HepG2 (cell line): ENCODE results near the gene RUNX3. TPM values are rescaled to one million over a fixed set of nuclear protein-coding genes. Genes with fewer than 3 reads are reported as not detected.
A peak's percentile ranks its signal among the peaks of the same experiment; 100 is the strongest.

Experiments used
- ATAC-seq: fragments of 200-7000 bp; cut with Tn5 transposase; 3 replicates; pipeline ENCODE4 v1.9.1; 2020; ENCODE audit warnings: mild to moderate bottlenecking, moderate library complexity
- BruUV-seq: library from RNA; stranded (reverse); fragments of 400-500 nt; replicated peaks from 2 replicates; lab custom pipeline; 2021; lab: Mats Ljungman, UMichigan
- CTCF ChIA-PET: fragments of 300-600 bp; formaldehyde crosslinking; extraction: SDS; loops from one replicate; lab custom pipeline; 2021; ENCODE audit warnings: low total read pairs, inconsistent platforms, low intra/inter-chr PET ratio; lab: Yijun Ruan, JAX
- POLR2A ChIA-PET: fragments of 350-600 bp; sonication (Branson Sonifier 250); formaldehyde crosslinking; loops from one replicate; lab custom pipeline; 2020; ENCODE audit warnings: antibody characterized with exemption, inconsistent platforms; lab: Yijun Ruan, JAX
- DNase-seq: peaks from one replicate; pipeline ENCODE4 v3.0.0-alpha.2; 2015; ENCODE audit warnings: low spot score
- FAIRE-seq: peaks from 3 replicates; lab custom pipeline; 2011; peaks lifted over from hg19 to GRCh38; lab: Jason Lieb, UNC
- H2AFZ ChIP-seq: one replicate; pipeline ENCODE4 v1.6.1; 2011; ENCODE audit warnings: low read length, inconsistent platforms
- H3K27ac ChIP-seq: fragments of 300-600 bp; 3 replicates; pipeline ENCODE4 v1.8.0; 2011; ENCODE audit warnings: mixed run types, mild to moderate bottlenecking, mixed read lengths, low read length, inconsistent platforms; ENCODE audit not compliant: insufficient read depth; ENCODE audit errors: extremely low read length
- H3K27me3 ChIP-seq, 2 experiments: fragments of 200-600 bp in 1 of 2; 2 replicates in 1 of 2; 3 replicates in 1 of 2; pipeline versions ENCODE4 v1.6.0 to v1.8.0; 2011; ENCODE audit warnings: low read length in 2 of 2, mild to moderate bottlenecking in 2 of 2, moderate library complexity in 2 of 2, inconsistent platforms in 1 of 2; ENCODE audit not compliant: insufficient read depth in 2 of 2, control insufficient read depth in 1 of 2
- H3K36me3 ChIP-seq, 2 experiments: fragments of 200-600 bp in 1 of 2; replicated peaks in 1 of 2; 2 replicates in 1 of 2; 3 replicates in 1 of 2; pipeline versions ENCODE4 v1.5.1 to v1.8.0; 2011; ENCODE audit warnings: low read length in 2 of 2, inconsistent platforms in 1 of 2; ENCODE audit not compliant: insufficient read depth in 2 of 2, control insufficient read depth in 1 of 2
- H3K4me1 ChIP-seq: 2 replicates; pipeline ENCODE4 v1.5.1; 2012; ENCODE audit warnings: low read length, inconsistent platforms; ENCODE audit not compliant: insufficient read depth
- H3K4me2 ChIP-seq: 2 replicates; pipeline ENCODE4 v1.6.0; 2011; ENCODE audit warnings: low read depth, low read length, inconsistent platforms
- H3K4me3 ChIP-seq, 3 experiments: fragments of 200-600 bp in 1 of 3; sonication (generic), shearing (Covaris generic) in 1 of 3; replicated peaks in 1 of 3; 2 replicates each; pipeline ENCODE4 v1.5.1; 2011 to 2016; ENCODE audit warnings: low read length in 3 of 3, inconsistent platforms in 2 of 3, low read depth in 2 of 3, mild to moderate bottlenecking in 2 of 3, control low read depth in 1 of 3, mixed read lengths in 1 of 3; ENCODE audit not compliant: insufficient read depth in 1 of 3
- H3K79me2 ChIP-seq: one replicate; pipeline ENCODE4 v1.6.1; 2011; ENCODE audit warnings: low read length, inconsistent platforms; ENCODE audit not compliant: insufficient read depth
- H3K9ac ChIP-seq: 2 replicates; pipeline ENCODE4 v1.6.0; 2011; ENCODE audit warnings: mild to moderate bottlenecking, low read depth, low read length, inconsistent platforms; ENCODE audit not compliant: insufficient read depth
- H3K9me3 ChIP-seq: 2 replicates; pipeline ENCODE4 v1.5.1; 2012; ENCODE audit warnings: mild to moderate bottlenecking, low read length
- H4K20me1 ChIP-seq: 2 replicates; pipeline ENCODE4 v1.6.0; 2011; ENCODE audit warnings: inconsistent platforms, mild to moderate bottlenecking, low read length, moderate library complexity; ENCODE audit not compliant: insufficient read depth
- CBX5 ChIP-seq: sonication (generic); formaldehyde crosslinking; IDR thresholded peaks from 2 replicates; pipeline ENCODE4 v1.4.0; 2020; ENCODE audit warnings: missing genetic modification reagents, borderline replicate concordance
- HNF4A ChIP-seq: sonication (generic); formaldehyde crosslinking; IDR thresholded peaks from 2 replicates; pipeline ENCODE4 v1.4.0; 2020; ENCODE audit warnings: missing genetic modification reagents
- NCOA2 ChIP-seq: sonication (generic); formaldehyde crosslinking; IDR thresholded peaks from 2 replicates; pipeline ENCODE4 v1.8.0; 2022; ENCODE audit warnings: inconsistent platforms
- NR2F1 ChIP-seq, 2 experiments: fragments of 450-650 bp in 1 of 2; formaldehyde crosslinking in 1 of 2; IDR thresholded peaks; 2 replicates each; pipeline versions ENCODE4 v1.5.0 to v1.6.1; 2016 to 2020; ENCODE audit warnings: mild to moderate bottlenecking in 1 of 2, missing compliant biosample characterization in 1 of 2, missing genetic modification reagents in 1 of 2, moderate library complexity in 1 of 2
- NR2F6 ChIP-seq, 2 experiments: IDR thresholded peaks; 2 replicates each; pipeline ENCODE4 v1.6.1; 2016; ENCODE audit warnings: antibody characterized with exemption in 1 of 2, mild to moderate bottlenecking in 1 of 2
- ZNF343 ChIP-seq: sonication (generic); formaldehyde crosslinking; IDR thresholded peaks from 2 replicates; pipeline ENCODE4 v1.4.0; 2020; ENCODE audit warnings: mild to moderate bottlenecking, missing genetic modification reagents
- WGBS: methylation state at CpG from one replicate; pipeline ENCODE4 v1.1.6; 2017; ENCODE audit warnings: low lambda C conversion rate; 5-methylcytosine and 5-hydroxymethylcytosine counted together
- in situ Hi-C: cut with HindIII; loops from 2 replicates; pipeline ENCODE4 v1.10.0; 2017; ENCODE audit warnings: low pct_unique_long_range_greater_than_20kb; ENCODE audit not compliant: extremely low pct_ligation_motif_present
- intact Hi-C: fragments of 100-400 bp; cut with micrococcal nuclease; formaldehyde crosslinking; loops from one replicate; pipeline ENCODE4 v1.10.0; 2022; ENCODE audit not compliant: unreplicated experiment
- polyA plus RNA-seq, 8 experiments: library from polyadenylated mRNA; depleted of rRNA in 3 of 8; stranded (reverse) in 7 of 8; unstranded in 1 of 8; fragments of >200 nt; fragmentation: Illumina TruSeq in 4 of 8; extraction: Trizol in 4 of 8; gene quantifications; 2 replicates each; pipeline versions ENCODE4 v1.2.1 to v1.2.3, GENCODE V29; 2011 to 2016; ENCODE audit warnings: low read depth in 4 of 8, missing spikeins in 1 of 8, mixed read lengths in 1 of 8; ENCODE audit not compliant: insufficient read depth in 1 of 8
- total RNA-seq, 5 experiments: library from RNA; depleted of rRNA; stranded (reverse); fragments of >200 nt; fragmentation: Illumina TruSeq; extraction: Trizol; gene quantifications; 2 replicates each; pipeline ENCODE4 v1.2.3, GENCODE V29; 2016; ENCODE audit warnings: low read depth in 1 of 5
- TF ChIP-seq, protein P1 (sequence below): sonication (generic); formaldehyde crosslinking; IDR thresholded peaks from 2 replicates; pipeline ENCODE4 v1.4.0; 2020; ENCODE audit warnings: missing genetic modification reagents, borderline replicate concordance
- TF ChIP-seq, protein P2 (sequence below): sonication (generic); formaldehyde crosslinking; IDR thresholded peaks from 2 replicates; pipeline ENCODE4 v1.4.0; 2020; ENCODE audit warnings: mild to moderate bottlenecking, missing genetic modification reagents, borderline replicate concordance
- TF ChIP-seq, protein P3 (sequence below): sonication (generic); formaldehyde crosslinking; IDR thresholded peaks from 2 replicates; pipeline ENCODE4 v1.9.0; 2022; ENCODE audit warnings: low read depth, missing genetic modification reagents
- TF ChIP-seq, protein P4 (sequence below): sonication (generic); formaldehyde crosslinking; IDR thresholded peaks from 2 replicates; pipeline ENCODE4 v1.8.0; 2022; ENCODE audit warnings: missing genetic modification reagents, mild to moderate bottlenecking, moderate library complexity, borderline replicate concordance

The RUNX3 gene
- total and polyA plus RNA-seq, 2 of the 13 experiments (the other 11 are each of a cell fraction or from before 2014, with no cell fraction given), result 0.04 to 0.22 TPM

DNA sequence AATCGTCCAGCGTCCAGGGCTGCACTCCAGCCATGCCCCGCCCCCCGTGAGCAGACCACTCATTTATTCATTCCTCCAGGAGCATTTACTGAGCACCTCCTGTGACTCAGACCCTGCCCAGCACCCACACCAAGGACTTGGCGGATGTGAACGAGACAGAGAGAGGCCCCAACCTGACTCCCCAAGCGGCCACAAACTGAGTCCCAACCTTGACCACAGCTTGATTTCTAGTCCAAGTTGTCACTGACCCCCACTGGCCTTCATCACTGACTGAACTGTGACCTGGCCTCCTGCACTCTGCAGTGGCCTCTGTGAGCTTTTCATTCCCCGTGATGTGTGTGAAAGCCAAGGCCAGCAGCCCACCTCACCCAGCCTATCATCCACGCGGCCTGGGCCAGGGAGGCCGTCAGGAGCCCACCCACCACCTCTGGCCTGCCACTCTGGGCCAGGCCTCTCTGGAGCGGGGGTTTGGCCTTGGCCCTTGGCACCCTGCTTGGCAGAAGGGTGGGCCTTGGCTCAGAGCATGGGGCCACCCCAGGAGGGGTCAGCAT lies 19.3 kb upstream of the RUNX3 start:
- no peaks in the 10 kb centered on the region for H4K20me1 ChIP-seq
- peak overlapping the region; percentile 44 for H3K4me2 ChIP-seq
- H3K4me3 ChIP-seq, result peak overlapping the region in 1 of 3 experiments; percentile 39; a peak in 1 of 6 replicates
- ChIA-PET CTCF (no interaction called here), POLR2A (interaction anchor here (0.8 kb wide), 1 partner anchor 33 kb away, joined by 3 read pairs; no protein-coding TSS in a partner anchor)
- H2AFZ ChIP-seq, result no peak overlapping the region
- DNase-seq, result peak; percentile 15
- H3K9ac ChIP-seq, result no peak overlapping the region
- FAIRE-seq, result no peak
- H3K27ac ChIP-seq, result no peak overlapping the region
- BruUV-seq, result no TSS peak
- peak; percentile 22 for ATAC-seq
- H3K79me2 ChIP-seq, result no peaks in the 10 kb centered on the region
- no peaks in the 10 kb centered on the region for H3K9me3 ChIP-seq
- in situ Hi-C loops, result no loop called here
- H3K36me3 ChIP-seq, result no peaks in the 10 kb centered on the region
- H3K27me3 ChIP-seq, result no peaks in the 10 kb centered on the region; a peak in 1 of 5 replicates
- peaks cover 55% of the 10 kb centered on the region for H3K4me1 ChIP-seq
- WGBS, result 3% methylated on average over 5 of the region's 12 CpGs
- intact Hi-C loops, result loop anchor here (5.0 kb wide), 1 partner anchor 153 kb away; no protein-coding TSS in a partner anchor
- TF ChIP-seq, protein P1, sequence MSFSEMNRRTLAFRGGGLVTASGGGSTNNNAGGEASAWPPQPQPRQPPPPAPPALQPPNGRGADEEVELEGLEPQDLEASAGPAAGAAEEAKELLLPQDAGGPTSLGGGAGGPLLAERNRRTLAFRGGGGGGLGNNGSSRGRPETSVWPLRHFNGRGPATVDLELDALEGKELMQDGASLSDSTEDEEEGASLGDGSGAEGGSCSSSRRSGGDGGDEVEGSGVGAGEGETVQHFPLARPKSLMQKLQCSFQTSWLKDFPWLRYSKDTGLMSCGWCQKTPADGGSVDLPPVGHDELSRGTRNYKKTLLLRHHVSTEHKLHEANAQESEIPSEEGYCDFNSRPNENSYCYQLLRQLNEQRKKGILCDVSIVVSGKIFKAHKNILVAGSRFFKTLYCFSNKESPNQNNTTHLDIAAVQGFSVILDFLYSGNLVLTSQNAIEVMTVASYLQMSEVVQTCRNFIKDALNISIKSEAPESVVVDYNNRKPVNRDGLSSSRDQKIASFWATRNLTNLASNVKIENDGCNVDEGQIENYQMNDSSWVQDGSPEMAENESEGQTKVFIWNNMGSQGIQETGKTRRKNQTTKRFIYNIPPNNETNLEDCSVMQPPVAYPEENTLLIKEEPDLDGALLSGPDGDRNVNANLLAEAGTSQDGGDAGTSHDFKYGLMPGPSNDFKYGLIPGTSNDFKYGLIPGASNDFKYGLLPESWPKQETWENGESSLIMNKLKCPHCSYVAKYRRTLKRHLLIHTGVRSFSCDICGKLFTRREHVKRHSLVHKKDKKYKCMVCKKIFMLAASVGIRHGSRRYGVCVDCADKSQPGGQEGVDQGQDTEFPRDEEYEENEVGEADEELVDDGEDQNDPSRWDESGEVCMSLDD (CRISPR knock-in tag), result no peak
- TF ChIP-seq NCOA2 (CRISPR knock-in tag) (0 out of 2 replicates have a peak, but pooled peaks have one; percentile 25), NR2F1 (CRISPR knock-in tag; IDR thresholded peaks at IDR 0.05) (peak in 1 of 2 experiments; percentile 45; a peak in 1 of 4 replicates), ZNF343 (CRISPR knock-in tag) (no peak), HNF4A (CRISPR knock-in tag) (peak; percentile 75), CBX5 (no peak), NR2F6 (IDR thresholded peaks at IDR 0.05) (peak; percentile 64), NR2F6 (CRISPR knock-in tag; IDR thresholded peaks at IDR 0.05) (peak; percentile 28; the same call in 1 of the 2 replicates)
- TF ChIP-seq, protein P2, sequence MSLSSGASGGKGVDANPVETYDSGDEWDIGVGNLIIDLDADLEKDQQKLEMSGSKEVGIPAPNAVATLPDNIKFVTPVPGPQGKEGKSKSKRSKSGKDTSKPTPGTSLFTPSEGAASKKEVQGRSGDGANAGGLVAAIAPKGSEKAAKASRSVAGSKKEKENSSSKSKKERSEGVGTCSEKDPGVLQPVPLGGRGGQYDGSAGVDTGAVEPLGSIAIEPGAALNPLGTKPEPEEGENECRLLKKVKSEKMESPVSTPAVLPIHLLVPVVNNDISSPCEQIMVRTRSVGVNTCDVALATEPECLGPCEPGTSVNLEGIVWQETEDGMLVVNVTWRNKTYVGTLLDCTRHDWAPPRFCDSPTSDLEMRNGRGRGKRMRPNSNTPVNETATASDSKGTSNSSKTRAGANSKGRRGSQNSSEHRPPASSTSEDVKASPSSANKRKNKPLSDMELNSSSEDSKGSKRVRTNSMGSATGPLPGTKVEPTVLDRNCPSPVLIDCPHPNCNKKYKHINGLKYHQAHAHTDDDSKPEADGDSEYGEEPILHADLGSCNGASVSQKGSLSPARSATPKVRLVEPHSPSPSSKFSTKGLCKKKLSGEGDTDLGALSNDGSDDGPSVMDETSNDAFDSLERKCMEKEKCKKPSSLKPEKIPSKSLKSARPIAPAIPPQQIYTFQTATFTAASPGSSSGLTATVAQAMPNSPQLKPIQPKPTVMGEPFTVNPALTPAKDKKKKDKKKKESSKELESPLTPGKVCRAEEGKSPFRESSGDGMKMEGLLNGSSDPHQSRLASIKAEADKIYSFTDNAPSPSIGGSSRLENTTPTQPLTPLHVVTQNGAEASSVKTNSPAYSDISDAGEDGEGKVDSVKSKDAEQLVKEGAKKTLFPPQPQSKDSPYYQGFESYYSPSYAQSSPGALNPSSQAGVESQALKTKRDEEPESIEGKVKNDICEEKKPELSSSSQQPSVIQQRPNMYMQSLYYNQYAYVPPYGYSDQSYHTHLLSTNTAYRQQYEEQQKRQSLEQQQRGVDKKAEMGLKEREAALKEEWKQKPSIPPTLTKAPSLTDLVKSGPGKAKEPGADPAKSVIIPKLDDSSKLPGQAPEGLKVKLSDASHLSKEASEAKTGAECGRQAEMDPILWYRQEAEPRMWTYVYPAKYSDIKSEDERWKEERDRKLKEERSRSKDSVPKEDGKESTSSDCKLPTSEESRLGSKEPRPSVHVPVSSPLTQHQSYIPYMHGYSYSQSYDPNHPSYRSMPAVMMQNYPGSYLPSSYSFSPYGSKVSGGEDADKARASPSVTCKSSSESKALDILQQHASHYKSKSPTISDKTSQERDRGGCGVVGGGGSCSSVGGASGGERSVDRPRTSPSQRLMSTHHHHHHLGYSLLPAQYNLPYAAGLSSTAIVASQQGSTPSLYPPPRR (CRISPR knock-in tag), result peak; percentile 16; the same call in 1 of the 2 replicates
- TF ChIP-seq, protein P3, sequence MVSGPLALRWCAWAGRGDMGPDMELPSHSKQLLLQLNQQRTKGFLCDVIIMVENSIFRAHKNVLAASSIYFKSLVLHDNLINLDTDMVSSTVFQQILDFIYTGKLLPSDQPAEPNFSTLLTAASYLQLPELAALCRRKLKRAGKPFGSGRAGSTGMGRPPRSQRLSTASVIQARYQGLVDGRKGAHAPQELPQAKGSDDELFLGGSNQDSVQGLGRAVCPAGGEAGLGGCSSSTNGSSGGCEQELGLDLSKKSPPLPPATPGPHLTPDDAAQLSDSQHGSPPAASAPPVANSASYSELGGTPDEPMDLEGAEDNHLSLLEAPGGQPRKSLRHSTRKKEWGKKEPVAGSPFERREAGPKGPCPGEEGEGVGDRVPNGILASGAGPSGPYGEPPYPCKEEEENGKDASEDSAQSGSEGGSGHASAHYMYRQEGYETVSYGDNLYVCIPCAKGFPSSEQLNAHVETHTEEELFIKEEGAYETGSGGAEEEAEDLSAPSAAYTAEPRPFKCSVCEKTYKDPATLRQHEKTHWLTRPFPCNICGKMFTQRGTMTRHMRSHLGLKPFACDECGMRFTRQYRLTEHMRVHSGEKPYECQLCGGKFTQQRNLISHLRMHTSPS (CRISPR knock-in tag), result peak; percentile 50; the same call in 1 of the 2 replicates
- TF ChIP-seq, protein P4, sequence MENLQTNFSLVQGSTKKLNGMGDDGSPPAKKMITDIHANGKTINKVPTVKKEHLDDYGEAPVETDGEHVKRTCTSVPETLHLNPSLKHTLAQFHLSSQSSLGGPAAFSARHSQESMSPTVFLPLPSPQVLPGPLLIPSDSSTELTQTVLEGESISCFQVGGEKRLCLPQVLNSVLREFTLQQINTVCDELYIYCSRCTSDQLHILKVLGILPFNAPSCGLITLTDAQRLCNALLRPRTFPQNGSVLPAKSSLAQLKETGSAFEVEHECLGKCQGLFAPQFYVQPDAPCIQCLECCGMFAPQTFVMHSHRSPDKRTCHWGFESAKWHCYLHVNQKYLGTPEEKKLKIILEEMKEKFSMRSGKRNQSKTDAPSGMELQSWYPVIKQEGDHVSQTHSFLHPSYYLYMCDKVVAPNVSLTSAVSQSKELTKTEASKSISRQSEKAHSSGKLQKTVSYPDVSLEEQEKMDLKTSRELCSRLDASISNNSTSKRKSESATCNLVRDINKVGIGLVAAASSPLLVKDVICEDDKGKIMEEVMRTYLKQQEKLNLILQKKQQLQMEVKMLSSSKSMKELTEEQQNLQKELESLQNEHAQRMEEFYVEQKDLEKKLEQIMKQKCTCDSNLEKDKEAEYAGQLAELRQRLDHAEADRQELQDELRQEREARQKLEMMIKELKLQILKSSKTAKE, result peak; percentile 61; the same call in 1 of the 2 replicates
